ENCODE measurements around the gene NOP16.

DNA sequence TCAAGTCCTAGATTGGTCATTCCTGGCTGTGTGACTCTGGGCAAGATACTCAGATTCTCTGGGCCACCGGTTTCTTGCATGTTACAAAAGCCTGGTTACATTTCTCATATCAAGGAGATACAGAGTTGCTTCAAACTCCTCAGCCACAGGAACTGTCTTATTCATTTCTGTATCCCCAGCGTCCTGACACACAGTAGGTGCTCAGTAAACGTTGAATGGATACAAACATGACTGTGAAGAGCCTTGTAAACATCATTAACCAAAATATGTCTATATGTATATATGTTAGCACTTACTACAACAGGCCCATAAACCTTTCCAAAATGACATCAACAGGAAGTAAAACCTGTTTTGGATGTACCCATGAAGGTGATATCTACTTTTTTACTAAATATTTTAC, 26.3 kb upstream of the NOP16 start:
- no peak for TF ChIP-seq POLR2A (IDR thresholded peaks at IDR 0.05)
- TF ChIP-seq, protein P1, sequence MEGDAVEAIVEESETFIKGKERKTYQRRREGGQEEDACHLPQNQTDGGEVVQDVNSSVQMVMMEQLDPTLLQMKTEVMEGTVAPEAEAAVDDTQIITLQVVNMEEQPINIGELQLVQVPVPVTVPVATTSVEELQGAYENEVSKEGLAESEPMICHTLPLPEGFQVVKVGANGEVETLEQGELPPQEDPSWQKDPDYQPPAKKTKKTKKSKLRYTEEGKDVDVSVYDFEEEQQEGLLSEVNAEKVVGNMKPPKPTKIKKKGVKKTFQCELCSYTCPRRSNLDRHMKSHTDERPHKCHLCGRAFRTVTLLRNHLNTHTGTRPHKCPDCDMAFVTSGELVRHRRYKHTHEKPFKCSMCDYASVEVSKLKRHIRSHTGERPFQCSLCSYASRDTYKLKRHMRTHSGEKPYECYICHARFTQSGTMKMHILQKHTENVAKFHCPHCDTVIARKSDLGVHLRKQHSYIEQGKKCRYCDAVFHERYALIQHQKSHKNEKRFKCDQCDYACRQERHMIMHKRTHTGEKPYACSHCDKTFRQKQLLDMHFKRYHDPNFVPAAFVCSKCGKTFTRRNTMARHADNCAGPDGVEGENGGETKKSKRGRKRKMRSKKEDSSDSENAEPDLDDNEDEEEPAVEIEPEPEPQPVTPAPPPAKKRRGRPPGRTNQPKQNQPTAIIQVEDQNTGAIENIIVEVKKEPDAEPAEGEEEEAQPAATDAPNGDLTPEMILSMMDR (IDR thresholded peaks at IDR 0.05) = no peak

All from lower leg skin (tissue), 3 donors.